GM12878 (cell line): ENCODE results near the gene FTSJ1. TPM values are rescaled to one million over a fixed set of nuclear protein-coding genes. Genes with fewer than 3 reads are reported as not detected.

Source experiments
- ATAC-seq: fragments of 200-7000 bp; cut with Tn5 transposase; 3 replicates; pipeline ENCODE4 v1.9.1; 2020; ENCODE audit warnings: mild to moderate bottlenecking, moderate library complexity
- BruUV-seq: library from RNA; stranded (reverse); fragments of 400-500 nt; replicated peaks from 2 replicates; lab custom pipeline; 2021; lab: Mats Ljungman, UMichigan
- CTCF ChIA-PET: fragments of 300-600 bp; sonication (Branson Sonifier 250); formaldehyde crosslinking; extraction: SDS; loops from one replicate; lab custom pipeline; 2021; ENCODE audit warnings: inconsistent platforms; lab: Yijun Ruan, JAX
- POLR2A ChIA-PET: fragments of 350-600 bp; formaldehyde crosslinking; extraction: SDS; loops from one replicate; lab custom pipeline; 2021; ENCODE audit warnings: inconsistent platforms; lab: Charles Lee
- RAD21 ChIA-PET: fragments of 300-600 bp; sonication (Branson Sonifier 250); formaldehyde crosslinking; loops from one replicate; lab custom pipeline; 2023; ENCODE audit warnings: antibody characterized with exemption; ENCODE audit not compliant: unreplicated experiment; lab: Charles Lee
- SMC1A ChIA-PET: fragments of 300-600 bp; sonication (Branson Sonifier 250); formaldehyde crosslinking; loops from one replicate; lab custom pipeline; 2023; ENCODE audit not compliant: unreplicated experiment, uncharacterized antibody; lab: Charles Lee
- DNase-seq: peaks from one replicate; pipeline ENCODE4 v3.0.0-alpha.2; 2011; ENCODE audit warnings: low read depth, low spot score
- FAIRE-seq: peaks from 3 replicates; lab custom pipeline; 2011; peaks lifted over from hg19 to GRCh38; lab: Jason Lieb, UNC
- H2AFZ ChIP-seq: 2 replicates; pipeline ENCODE4 v1.6.0; 2011; ENCODE audit warnings: low read depth, low read length, control low read depth; ENCODE audit not compliant: control insufficient read depth
- H3K27ac ChIP-seq: 2 replicates; pipeline ENCODE4 v1.5.1; 2011; ENCODE audit warnings: control low read depth; ENCODE audit not compliant: control insufficient read depth, insufficient read depth
- H3K27me3 ChIP-seq, 2 experiments: replicated peaks in 1 of 2; 2 replicates each; pipeline versions ENCODE4 v1.6.0 to v1.6.1; 2011; ENCODE audit warnings: low read length in 1 of 2; ENCODE audit not compliant: control insufficient read depth in 2 of 2, insufficient read depth in 2 of 2
- H3K36me3 ChIP-seq, 2 experiments: 2 replicates each; pipeline ENCODE4 v1.5.1; 2011; ENCODE audit warnings: low read length in 1 of 2; ENCODE audit not compliant: control insufficient read depth in 2 of 2, insufficient read depth in 2 of 2
- H3K4me1 ChIP-seq: 2 replicates; pipeline ENCODE4 v1.6.1; 2011; ENCODE audit warnings: mild to moderate bottlenecking, low read length, moderate library complexity, mixed read lengths; ENCODE audit not compliant: control insufficient read depth, insufficient read depth
- H3K4me2 ChIP-seq: 2 replicates; pipeline ENCODE4 v1.6.0; 2011; ENCODE audit warnings: control low read depth; ENCODE audit not compliant: control insufficient read depth, insufficient read depth
- H3K4me3 ChIP-seq: fragments of 200-600 bp; sonication (generic); 2 replicates; pipeline ENCODE4 v1.5.1; 2016
- H3K79me2 ChIP-seq: 2 replicates; pipeline ENCODE4 v1.6.0; 2011; ENCODE audit warnings: low read length; ENCODE audit not compliant: control insufficient read depth, insufficient read depth
- H3K9ac ChIP-seq: 2 replicates; pipeline ENCODE4 v1.8.0; 2011; ENCODE audit warnings: low read length, control low read depth, mixed read lengths; ENCODE audit not compliant: control insufficient read depth, insufficient read depth
- H3K9me3 ChIP-seq: replicated peaks from 3 replicates; pipeline ENCODE4 v1.5.1; 2011; ENCODE audit warnings: mild to moderate bottlenecking, low read length; ENCODE audit not compliant: control insufficient read depth, insufficient read depth
- H4K20me1 ChIP-seq: 2 replicates; pipeline ENCODE4 v1.6.0; 2011; ENCODE audit not compliant: control insufficient read depth, insufficient read depth
- IKZF1 ChIP-seq: fragments of 450-650 bp; conservative IDR thresholded peaks from 2 replicates; pipeline ENCODE4 v1.6.1; 2017; ENCODE audit warnings: antibody characterized with exemption, mild to moderate bottlenecking
- MTA3 ChIP-seq: IDR thresholded peaks from 2 replicates; pipeline ENCODE4 v1.6.1; 2012; ENCODE audit warnings: low read length, inconsistent platforms, borderline replicate concordance
- RBBP5 ChIP-seq: fragments of 200-600 bp; sonication (generic); conservative IDR thresholded peaks from 2 replicates; pipeline ENCODE4 v1.6.1; 2016
- WGBS: methylation state at CpG from one replicate; pipeline ENCODE4 v1.1.6; 2016; ENCODE audit warnings: low lambda C conversion rate; ENCODE audit not compliant: insufficient replicate concordance, insufficient coverage; ENCODE audit errors: missing lambda C conversion rate; 5-methylcytosine and 5-hydroxymethylcytosine counted together
- in situ Hi-C: fragments of 300-500 bp; cut with MboI; formaldehyde crosslinking; loops from 9 replicates; pipeline ENCODE4 v1.14.3; 2018; ENCODE audit warnings: mixed read lengths
- intact Hi-C: fragments of 100-400 bp; cut with micrococcal nuclease; formaldehyde crosslinking; loops from one replicate; pipeline ENCODE4 v1.14.2; 2022; ENCODE audit not compliant: unreplicated experiment
- polyA plus RNA-seq, 11 experiments: library from polyadenylated mRNA; depleted of rRNA in 4 of 11; unstranded in 6 of 11; stranded (reverse) in 5 of 11; fragments of >200 nt; fragmentation: Nextera tagmentation in 4 of 11; fragmentation: Illumina TruSeq in 1 of 11; extraction: Ambion mirVana in 4 of 11; extraction: Trizol in 1 of 11; gene quantifications; 1 replicate in 1 of 11; 2 replicates in 10 of 11; pipeline versions ENCODE4 v1.2.1 to v1.2.3, GENCODE V29; 2011 to 2016; ENCODE audit warnings: inconsistent platforms in 2 of 11, missing spikeins in 2 of 11, low read depth in 1 of 11
- total RNA-seq, 4 experiments: library from RNA; depleted of rRNA in 3 of 4; stranded (reverse); fragments of >200 nt in 3 of 4; fragmentation: Illumina TruSeq in 1 of 4; extraction: Trizol in 1 of 4; gene quantifications; 2 replicates each; pipeline versions ENCODE4 v1.2.1 to v1.2.3, GENCODE V29; 2013 to 2021
- TF ChIP-seq, protein P1 (sequence below): fragments of 450-650 bp; IDR thresholded peaks from 2 replicates; pipeline ENCODE4 v1.6.1; 2017; ENCODE audit warnings: mild to moderate bottlenecking, low read depth, inconsistent platforms; ENCODE audit not compliant: poor library complexity, severe bottlenecking
- TF ChIP-seq, protein P2 (sequence below): fragments of 450-650 bp; formaldehyde crosslinking; IDR thresholded peaks from 2 replicates; pipeline ENCODE4 v1.4.0; 2020; ENCODE audit warnings: mild to moderate bottlenecking, moderate library complexity
- TF ChIP-seq, protein P3 (sequence below): fragments of 450-650 bp; IDR thresholded peaks from 2 replicates; pipeline ENCODE4 v1.6.1; 2017; ENCODE audit warnings: mild to moderate bottlenecking, moderate library complexity

FTSJ1 gene
- total and polyA plus RNA-seq, 10 of the 15 experiments (the other 5 are each of a cell fraction or from before 2014, with no cell fraction given) = 8.8 to 87.8 (median 57.9) TPM

DNA sequence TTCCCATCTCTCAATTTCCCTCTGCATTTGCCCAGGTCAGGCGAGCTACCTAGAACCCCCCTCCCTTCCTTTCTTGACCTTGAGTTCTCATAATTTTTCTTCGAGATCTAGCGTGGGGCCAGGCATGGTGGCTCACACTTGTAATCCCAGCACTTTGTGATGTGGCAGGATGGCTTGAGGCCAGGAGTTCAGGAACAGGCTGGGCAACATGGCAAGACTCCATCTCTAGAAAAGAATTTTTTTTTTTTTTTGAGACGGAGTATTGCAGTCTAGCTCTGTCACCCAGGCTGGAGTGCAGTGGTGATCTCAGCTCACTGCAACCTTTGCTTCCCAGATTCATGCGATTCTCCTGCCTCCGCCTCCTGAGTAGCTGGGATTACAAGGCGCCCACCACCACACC is 28.3 kb downstream of the FTSJ1 start (continued):
- TF ChIP-seq RBBP5 (no peak), IKZF1 (no peak)
- TF ChIP-seq, protein P1, sequence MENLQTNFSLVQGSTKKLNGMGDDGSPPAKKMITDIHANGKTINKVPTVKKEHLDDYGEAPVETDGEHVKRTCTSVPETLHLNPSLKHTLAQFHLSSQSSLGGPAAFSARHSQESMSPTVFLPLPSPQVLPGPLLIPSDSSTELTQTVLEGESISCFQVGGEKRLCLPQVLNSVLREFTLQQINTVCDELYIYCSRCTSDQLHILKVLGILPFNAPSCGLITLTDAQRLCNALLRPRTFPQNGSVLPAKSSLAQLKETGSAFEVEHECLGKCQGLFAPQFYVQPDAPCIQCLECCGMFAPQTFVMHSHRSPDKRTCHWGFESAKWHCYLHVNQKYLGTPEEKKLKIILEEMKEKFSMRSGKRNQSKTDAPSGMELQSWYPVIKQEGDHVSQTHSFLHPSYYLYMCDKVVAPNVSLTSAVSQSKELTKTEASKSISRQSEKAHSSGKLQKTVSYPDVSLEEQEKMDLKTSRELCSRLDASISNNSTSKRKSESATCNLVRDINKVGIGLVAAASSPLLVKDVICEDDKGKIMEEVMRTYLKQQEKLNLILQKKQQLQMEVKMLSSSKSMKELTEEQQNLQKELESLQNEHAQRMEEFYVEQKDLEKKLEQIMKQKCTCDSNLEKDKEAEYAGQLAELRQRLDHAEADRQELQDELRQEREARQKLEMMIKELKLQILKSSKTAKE = no peak
- TF ChIP-seq, protein P2, sequence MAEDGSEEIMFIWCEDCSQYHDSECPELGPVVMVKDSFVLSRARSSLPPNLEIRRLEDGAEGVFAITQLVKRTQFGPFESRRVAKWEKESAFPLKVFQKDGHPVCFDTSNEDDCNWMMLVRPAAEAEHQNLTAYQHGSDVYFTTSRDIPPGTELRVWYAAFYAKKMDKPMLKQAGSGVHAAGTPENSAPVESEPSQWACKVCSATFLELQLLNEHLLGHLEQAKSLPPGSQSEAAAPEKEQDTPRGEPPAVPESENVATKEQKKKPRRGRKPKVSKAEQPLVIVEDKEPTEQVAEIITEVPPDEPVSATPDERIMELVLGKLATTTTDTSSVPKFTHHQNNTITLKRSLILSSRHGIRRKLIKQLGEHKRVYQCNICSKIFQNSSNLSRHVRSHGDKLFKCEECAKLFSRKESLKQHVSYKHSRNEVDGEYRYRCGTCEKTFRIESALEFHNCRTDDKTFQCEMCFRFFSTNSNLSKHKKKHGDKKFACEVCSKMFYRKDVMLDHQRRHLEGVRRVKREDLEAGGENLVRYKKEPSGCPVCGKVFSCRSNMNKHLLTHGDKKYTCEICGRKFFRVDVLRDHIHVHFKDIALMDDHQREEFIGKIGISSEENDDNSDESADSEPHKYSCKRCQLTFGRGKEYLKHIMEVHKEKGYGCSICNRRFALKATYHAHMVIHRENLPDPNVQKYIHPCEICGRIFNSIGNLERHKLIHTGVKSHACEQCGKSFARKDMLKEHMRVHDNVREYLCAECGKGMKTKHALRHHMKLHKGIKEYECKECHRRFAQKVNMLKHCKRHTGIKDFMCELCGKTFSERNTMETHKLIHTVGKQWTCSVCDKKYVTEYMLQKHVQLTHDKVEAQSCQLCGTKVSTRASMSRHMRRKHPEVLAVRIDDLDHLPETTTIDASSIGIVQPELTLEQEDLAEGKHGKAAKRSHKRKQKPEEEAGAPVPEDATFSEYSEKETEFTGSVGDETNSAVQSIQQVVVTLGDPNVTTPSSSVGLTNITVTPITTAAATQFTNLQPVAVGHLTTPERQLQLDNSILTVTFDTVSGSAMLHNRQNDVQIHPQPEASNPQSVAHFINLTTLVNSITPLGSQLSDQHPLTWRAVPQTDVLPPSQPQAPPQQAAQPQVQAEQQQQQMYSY (CRISPR knock-in tag) = no peak

DNA sequence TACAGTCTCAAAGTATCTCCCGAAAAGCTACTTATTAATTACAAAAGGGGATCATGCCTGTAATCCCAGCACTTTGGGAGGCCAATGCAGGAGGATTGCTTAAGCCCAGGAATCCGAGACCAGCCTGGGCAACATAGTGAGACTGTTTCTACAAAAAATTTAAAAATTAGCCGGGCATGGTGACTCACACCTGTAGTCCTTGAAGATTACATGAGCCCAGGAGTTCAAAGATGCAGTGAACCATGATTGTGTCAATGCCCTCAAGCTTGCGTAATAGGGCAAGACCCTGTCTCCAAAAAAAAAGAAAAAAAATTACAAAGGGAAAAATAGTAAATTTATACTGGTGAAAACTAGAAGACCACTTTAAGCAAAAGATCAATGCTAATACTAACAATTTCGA is 29.5 kb downstream of the FTSJ1 start:
- 58% methylated on average over 5 of the region's 5 CpGs for WGBS
- H3K27me3 ChIP-seq = no peaks in the 10 kb centered on the region
- DNase-seq (no peak), FAIRE-seq (no peak), ATAC-seq (no peak)
- ChIA-PET CTCF (interaction anchor here (0.7 to 1.1 kb wide), 3 partner anchors 32 to 539 kb away, joined by 3 read pairs; no protein-coding TSS in a partner anchor), RAD21 (no interaction called here), POLR2A (no interaction called here), SMC1A (no interaction called here)
- TF ChIP-seq, protein P3, sequence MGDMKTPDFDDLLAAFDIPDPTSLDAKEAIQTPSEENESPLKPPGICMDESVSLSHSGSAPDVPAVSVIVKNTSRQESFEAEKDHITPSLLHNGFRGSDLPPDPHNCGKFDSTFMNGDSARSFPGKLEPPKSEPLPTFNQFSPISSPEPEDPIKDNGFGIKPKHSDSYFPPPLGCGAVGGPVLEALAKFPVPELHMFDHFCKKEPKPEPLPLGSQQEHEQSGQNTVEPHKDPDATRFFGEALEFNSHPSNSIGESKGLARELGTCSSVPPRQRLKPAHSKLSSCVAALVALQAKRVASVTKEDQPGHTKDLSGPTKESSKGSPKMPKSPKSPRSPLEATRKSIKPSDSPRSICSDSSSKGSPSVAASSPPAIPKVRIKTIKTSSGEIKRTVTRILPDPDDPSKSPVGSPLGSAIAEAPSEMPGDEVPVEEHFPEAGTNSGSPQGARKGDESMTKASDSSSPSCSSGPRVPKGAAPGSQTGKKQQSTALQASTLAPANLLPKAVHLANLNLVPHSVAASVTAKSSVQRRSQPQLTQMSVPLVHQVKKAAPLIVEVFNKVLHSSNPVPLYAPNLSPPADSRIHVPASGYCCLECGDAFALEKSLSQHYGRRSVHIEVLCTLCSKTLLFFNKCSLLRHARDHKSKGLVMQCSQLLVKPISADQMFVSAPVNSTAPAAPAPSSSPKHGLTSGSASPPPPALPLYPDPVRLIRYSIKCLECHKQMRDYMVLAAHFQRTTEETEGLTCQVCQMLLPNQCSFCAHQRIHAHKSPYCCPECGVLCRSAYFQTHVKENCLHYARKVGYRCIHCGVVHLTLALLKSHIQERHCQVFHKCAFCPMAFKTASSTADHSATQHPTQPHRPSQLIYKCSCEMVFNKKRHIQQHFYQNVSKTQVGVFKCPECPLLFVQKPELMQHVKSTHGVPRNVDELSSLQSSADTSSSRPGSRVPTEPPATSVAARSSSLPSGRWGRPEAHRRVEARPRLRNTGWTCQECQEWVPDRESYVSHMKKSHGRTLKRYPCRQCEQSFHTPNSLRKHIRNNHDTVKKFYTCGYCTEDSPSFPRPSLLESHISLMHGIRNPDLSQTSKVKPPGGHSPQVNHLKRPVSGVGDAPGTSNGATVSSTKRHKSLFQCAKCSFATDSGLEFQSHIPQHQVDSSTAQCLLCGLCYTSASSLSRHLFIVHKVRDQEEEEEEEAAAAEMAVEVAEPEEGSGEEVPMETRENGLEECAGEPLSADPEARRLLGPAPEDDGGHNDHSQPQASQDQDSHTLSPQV = no peak
- no peak for TF ChIP-seq MTA3
- H3K9ac ChIP-seq = no peak overlapping the region
- H3K4me3 ChIP-seq = no peak overlapping the region
- no peak overlapping the region for H3K4me2 ChIP-seq
- H3K9me3 ChIP-seq = no peaks in the 10 kb centered on the region
- no peak overlapping the region for H2AFZ ChIP-seq
- H3K27ac ChIP-seq = no peak overlapping the region
- intact Hi-C loops (no loop called here), in situ Hi-C loops (no loop called here)
- no peaks in the 10 kb centered on the region; the same call in 1 of the 2 replicates for H3K4me1 ChIP-seq
- no peaks in the 10 kb centered on the region for H3K36me3 ChIP-seq
- H4K20me1 ChIP-seq = no peaks in the 10 kb centered on the region
- H3K79me2 ChIP-seq = no peaks in the 10 kb centered on the region
- no TSS peak for BruUV-seq
